Fibroblast of the aortic adventitia (primary cell): ENCODE results near the gene MEG3. TPM values are rescaled to one million over a fixed set of nuclear protein-coding genes. Genes with fewer than 3 reads are reported as not detected.

Experiments used
- DNase-seq: peaks from one replicate; pipeline ENCODE4 v3.0.0-alpha.2; 2010; ENCODE audit warnings: low read depth
- H3K4me3 ChIP-seq: 2 replicates; pipeline ENCODE4 v1.5.1; 2011; ENCODE audit warnings: low read depth, mild to moderate bottlenecking, control low read depth, low read length, moderate library complexity
- total RNA-seq: library from RNA; depleted of rRNA; stranded (reverse); fragments of >200 nt; gene quantifications from 2 replicates; pipeline ENCODE4 v1.2.3, GENCODE V29; 2012; ENCODE audit warnings: low replicate concordance
- TF ChIP-seq, protein P1 (sequence below): IDR thresholded peaks from 2 replicates; pipeline ENCODE4 v1.5.1; 2011; ENCODE audit warnings: mild to moderate bottlenecking, low read length, control low read depth, inconsistent platforms; ENCODE audit not compliant: insufficient read depth

MEG3 gene
- total RNA-seq, 1 donor: 155 TPM

DNA sequence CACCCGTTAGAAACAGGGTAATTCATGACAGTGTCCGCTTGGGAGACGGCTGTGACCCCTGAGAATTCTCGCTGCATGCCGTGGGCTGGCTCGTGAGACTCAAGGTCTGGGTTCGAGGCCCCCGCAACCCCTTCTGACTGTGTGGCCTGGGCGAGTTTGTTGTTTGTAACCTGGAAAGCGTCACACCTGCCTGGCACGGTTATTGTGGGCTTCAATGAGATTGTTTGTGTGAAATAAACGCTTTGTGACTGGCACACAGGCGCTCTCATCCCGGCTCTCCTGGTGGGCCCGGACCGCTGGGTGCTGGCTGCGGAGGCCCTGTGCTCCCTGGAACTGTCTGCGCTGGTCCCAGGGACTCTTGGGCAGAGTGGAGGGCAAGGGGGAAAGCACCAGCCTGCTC, 33.9 kb downstream of the MEG3 start:
- no peak overlapping the region for H3K4me3 ChIP-seq
- no peak for DNase-seq
- TF ChIP-seq, protein P1, sequence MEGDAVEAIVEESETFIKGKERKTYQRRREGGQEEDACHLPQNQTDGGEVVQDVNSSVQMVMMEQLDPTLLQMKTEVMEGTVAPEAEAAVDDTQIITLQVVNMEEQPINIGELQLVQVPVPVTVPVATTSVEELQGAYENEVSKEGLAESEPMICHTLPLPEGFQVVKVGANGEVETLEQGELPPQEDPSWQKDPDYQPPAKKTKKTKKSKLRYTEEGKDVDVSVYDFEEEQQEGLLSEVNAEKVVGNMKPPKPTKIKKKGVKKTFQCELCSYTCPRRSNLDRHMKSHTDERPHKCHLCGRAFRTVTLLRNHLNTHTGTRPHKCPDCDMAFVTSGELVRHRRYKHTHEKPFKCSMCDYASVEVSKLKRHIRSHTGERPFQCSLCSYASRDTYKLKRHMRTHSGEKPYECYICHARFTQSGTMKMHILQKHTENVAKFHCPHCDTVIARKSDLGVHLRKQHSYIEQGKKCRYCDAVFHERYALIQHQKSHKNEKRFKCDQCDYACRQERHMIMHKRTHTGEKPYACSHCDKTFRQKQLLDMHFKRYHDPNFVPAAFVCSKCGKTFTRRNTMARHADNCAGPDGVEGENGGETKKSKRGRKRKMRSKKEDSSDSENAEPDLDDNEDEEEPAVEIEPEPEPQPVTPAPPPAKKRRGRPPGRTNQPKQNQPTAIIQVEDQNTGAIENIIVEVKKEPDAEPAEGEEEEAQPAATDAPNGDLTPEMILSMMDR: no peak

DNA sequence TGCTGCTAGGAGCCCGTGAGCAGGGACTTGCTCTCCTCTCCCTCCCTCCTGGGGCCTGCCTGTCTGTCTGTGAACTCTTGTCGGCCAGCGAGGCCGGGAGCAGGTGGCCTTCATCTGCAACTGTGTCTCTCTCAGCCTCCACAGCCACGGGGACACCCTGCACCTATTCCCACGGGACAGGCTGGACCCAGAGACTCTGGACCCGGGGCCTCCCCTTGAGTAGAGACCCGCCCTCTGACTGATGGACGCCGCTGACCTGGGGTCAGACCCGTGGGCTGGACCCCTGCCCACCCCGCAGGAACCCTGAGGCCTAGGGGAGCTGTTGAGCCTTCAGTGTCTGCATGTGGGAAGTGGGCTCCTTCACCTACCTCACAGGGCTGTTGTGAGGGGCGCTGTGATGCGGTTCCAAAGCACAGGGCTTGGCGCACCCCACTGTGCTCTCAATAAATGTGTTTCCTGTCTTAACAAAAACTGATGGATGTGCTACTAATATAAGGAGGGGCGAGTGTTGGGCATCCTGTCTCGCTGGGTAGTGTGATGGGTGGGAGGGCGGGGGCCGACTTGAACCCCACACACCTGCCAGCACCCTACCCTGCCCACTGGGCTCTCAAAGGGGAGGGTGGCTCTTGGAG, 34.8 kb downstream of the MEG3 start:
- no peak overlapping the region for H3K4me3 ChIP-seq
- TF ChIP-seq, protein P1: no peak
- DNase-seq: no peak

DNA sequence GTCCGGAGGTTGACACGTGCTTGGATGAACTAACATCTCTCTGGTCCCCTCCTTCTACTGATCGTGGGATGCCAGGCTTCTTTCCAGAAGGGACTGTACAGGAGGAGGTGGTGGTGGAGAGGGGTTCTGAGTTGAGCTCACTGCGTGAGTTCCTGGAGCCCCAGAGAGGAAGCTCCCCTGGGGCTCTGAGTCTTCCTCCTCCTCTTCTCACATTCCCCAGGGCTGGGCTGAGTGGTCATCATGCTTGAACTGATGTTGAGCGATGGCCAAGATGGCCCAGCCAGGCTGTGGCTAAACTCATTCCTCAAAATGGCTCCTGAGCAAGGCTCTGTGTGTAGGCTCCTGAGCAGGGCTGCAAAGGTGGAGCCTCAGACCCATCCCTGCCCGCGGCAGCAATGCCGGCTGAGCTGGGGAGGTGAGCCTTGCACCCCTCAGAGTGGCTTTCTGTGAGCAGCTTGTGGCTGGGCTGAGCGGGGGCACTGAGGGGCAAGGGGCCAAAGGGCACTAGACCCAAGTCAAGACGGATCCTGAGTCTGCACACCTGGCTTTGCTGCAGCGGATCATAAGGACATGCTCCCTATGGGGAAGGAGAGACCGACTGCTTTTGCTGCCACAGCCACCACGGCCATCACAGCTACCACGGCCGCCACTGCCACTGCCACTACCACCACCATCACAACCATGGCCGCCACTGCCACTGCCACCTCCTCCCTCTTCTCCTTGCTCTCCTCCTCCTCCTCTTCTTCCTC, 35.4 kb downstream of the MEG3 start:
- DNase-seq: no peak
- no peak overlapping the region for H3K4me3 ChIP-seq
- TF ChIP-seq, protein P1: no peak

DNA sequence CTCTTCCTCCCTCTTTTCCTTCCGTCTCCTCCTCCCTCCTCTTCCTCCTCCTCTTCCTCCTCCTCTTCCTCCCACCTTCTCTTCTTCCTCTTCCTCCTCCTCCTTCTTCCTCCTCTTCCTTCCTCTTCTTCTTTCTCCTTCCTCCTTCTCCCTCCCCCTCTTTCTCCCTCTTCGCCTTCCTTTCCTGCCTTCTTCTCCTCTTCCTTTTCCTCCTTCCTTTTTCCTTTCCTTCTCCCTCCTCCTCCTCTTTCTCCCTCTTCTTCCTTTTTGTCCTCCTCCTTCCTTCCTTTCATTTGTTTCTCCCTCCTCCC, 36.0 kb downstream of the MEG3 start:
- no peak for DNase-seq
- TF ChIP-seq, protein P1: no peak
- no peak overlapping the region for H3K4me3 ChIP-seq

DNA sequence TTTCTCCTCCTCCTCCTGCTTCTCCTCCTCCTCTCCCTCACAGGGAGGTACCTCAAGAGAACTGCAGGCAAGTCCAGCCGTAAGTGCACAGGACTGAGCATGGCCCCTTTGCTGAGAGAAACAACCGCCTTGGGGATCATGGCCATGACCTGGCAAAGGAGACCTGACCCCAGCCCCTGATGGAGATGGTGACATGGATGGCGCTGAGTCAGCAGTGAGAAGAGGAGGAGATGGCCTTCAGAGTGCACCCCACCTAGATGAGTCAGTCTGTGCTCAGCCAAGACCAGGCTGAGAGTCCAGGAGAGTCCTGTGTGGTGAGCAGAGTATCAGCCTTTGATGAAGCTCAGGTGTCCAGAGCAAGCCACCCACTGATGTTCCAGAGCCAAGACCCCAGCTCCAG, 36.4 kb downstream of the MEG3 start:
- no peak overlapping the region for H3K4me3 ChIP-seq
- no peak for DNase-seq
- TF ChIP-seq, protein P1: no peak

DNA sequence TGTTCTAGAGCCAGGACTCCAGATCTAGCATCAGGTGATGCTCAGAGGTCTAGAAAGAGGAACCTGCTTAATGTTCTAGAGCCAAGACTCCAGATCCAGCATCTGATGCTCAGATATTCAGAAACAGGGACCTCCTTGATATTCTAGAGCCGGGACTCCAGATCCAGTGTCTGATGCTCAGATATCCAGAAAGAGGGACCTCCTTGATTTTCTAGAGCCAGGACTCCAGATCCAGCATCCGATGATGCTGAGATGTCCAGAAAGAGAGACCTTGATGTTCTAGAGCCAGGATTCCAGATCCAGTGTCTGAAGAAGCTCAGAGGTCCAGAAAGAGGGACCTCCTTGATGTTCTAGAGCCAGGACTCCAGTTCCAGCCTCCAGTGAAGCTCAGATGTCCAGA, 36.9 kb downstream of the MEG3 start:
- TF ChIP-seq, protein P1: no peak
- H3K4me3 ChIP-seq: no peak overlapping the region
- DNase-seq: no peak

DNA sequence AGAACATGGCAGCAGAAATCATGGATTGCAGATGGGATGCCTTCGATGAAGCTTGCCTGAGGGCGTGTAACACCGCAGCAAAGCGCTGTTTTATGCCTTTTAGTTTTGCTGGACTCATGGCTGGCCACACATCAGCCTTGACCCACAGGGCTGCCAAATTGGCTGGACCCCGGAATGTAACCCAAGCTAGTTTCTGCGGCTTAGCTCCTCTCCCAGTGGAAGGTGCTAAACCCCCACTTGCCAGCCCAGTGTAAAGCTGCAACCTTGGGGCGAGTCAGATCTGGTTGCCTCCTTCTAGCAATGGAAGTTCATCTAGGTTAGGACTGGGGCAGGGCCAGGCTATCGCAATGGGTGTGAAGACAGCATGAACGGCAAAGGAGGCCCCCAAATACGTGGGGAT, 38.3 kb downstream of the MEG3 start:
- no peak overlapping the region for H3K4me3 ChIP-seq
- no peak for DNase-seq
- TF ChIP-seq, protein P1: no peak
